ENCODE results near the gene GABRB3.

DNA sequence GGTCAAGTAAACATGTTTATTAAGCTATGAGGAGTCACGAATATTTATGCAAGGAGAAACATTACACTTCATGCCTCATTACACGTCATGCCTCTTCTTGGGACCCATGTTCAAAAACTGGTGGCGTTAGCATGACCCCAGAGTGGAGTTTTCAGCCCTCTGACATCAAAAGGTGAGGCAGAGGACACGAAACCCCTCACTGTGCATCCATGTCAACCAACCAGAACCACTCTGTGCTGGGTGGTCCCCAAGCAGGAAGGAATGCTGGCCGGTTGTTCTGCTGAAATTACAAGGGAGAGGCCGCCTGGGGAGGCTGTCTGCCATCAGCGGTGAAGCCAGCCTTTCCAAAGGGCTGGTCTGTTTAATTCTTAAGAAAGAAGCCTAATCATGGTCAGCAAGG, 83.4 kb downstream of the GABRB3 start:
- TF ChIP-seq EZH2phosphoT487 (IDR thresholded peaks at IDR 0.05; ENCODE audit: borderline replicate concordance, low read length): no peak
- TF ChIP-seq, protein P1, sequence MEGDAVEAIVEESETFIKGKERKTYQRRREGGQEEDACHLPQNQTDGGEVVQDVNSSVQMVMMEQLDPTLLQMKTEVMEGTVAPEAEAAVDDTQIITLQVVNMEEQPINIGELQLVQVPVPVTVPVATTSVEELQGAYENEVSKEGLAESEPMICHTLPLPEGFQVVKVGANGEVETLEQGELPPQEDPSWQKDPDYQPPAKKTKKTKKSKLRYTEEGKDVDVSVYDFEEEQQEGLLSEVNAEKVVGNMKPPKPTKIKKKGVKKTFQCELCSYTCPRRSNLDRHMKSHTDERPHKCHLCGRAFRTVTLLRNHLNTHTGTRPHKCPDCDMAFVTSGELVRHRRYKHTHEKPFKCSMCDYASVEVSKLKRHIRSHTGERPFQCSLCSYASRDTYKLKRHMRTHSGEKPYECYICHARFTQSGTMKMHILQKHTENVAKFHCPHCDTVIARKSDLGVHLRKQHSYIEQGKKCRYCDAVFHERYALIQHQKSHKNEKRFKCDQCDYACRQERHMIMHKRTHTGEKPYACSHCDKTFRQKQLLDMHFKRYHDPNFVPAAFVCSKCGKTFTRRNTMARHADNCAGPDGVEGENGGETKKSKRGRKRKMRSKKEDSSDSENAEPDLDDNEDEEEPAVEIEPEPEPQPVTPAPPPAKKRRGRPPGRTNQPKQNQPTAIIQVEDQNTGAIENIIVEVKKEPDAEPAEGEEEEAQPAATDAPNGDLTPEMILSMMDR (IDR thresholded peaks at IDR 0.05; ENCODE audit: low read depth, low read length, poor library complexity, severe bottlenecking): no peak

Data from DOHH2 (cell line).